PC-3 (cell line): Measurements from ENCODE around the gene SPEF2.

Experiments
- CTCF ChIP-seq: fragments of 300-600 bp; sonication (generic); conservative IDR thresholded peaks from 2 replicates; pipeline ENCODE4 v1.5.1; 2017; ENCODE audit warnings: antibody characterized with exemption, low read depth, mild to moderate bottlenecking, low read length
- EZH2 ChIP-seq: fragments of 300-600 bp; sonication (generic); IDR thresholded peaks from one replicate; pipeline ENCODE4 v1.6.1; 2017; ENCODE audit warnings: antibody characterized with exemption, mild to moderate bottlenecking, low read length; ENCODE audit not compliant: unreplicated experiment

GRCh38 chr5:35752012-35752411, 134.3 kb downstream of the SPEF2 start:
- TF ChIP-seq CTCF, result no peak
- TF ChIP-seq EZH2, result no peak
